Measurements from ENCODE around the gene FEN1. TPM values are rescaled to one million over a fixed set of nuclear protein-coding genes. Genes with fewer than 3 reads are reported as not detected.

Gene FEN1
- total RNA-seq, 1 donor from 2014 or later: 10.6 TPM

Other genes starting within 250 kb of the FEN1 start
- 27.5 TPM for gene SYT7, start 211.8 kb upstream of the FEN1 start, total RNA-seq
- gene DAGLA, start 112.5 kb upstream of the FEN1 start, total RNA-seq: 7.4 TPM
- gene MYRF, start 40.3 kb upstream of the FEN1 start, total RNA-seq: 1.2 TPM
- gene TMEM258, start 312 bp upstream of the FEN1 start, total RNA-seq: 17.2 TPM
- gene FADS1, start 24.1 kb downstream of the FEN1 start, total RNA-seq: 50.4 TPM
- 93.2 TPM for gene FADS2, start 35.4 kb downstream of the FEN1 start, total RNA-seq
- gene FADS3, start 98.6 kb downstream of the FEN1 start, total RNA-seq: 40.6 TPM
- 3.7 TPM for gene RAB3IL1, start 124.7 kb downstream of the FEN1 start, total RNA-seq
- gene BEST1, start 157.4 kb downstream of the FEN1 start, total RNA-seq: 0.49 TPM
- 649 TPM for gene FTH1, start 174.7 kb downstream of the FEN1 start, total RNA-seq

All from temporal lobe (tissue), 1 donor.